ENCODE data around the gene TIMELESS.
"Not testable (repeated sequence)": the region's sequence is repeated elsewhere in the genome, so short reads cannot be mapped to it uniquely, and the experiment has no call there.

TIMELESS gene, protein sequence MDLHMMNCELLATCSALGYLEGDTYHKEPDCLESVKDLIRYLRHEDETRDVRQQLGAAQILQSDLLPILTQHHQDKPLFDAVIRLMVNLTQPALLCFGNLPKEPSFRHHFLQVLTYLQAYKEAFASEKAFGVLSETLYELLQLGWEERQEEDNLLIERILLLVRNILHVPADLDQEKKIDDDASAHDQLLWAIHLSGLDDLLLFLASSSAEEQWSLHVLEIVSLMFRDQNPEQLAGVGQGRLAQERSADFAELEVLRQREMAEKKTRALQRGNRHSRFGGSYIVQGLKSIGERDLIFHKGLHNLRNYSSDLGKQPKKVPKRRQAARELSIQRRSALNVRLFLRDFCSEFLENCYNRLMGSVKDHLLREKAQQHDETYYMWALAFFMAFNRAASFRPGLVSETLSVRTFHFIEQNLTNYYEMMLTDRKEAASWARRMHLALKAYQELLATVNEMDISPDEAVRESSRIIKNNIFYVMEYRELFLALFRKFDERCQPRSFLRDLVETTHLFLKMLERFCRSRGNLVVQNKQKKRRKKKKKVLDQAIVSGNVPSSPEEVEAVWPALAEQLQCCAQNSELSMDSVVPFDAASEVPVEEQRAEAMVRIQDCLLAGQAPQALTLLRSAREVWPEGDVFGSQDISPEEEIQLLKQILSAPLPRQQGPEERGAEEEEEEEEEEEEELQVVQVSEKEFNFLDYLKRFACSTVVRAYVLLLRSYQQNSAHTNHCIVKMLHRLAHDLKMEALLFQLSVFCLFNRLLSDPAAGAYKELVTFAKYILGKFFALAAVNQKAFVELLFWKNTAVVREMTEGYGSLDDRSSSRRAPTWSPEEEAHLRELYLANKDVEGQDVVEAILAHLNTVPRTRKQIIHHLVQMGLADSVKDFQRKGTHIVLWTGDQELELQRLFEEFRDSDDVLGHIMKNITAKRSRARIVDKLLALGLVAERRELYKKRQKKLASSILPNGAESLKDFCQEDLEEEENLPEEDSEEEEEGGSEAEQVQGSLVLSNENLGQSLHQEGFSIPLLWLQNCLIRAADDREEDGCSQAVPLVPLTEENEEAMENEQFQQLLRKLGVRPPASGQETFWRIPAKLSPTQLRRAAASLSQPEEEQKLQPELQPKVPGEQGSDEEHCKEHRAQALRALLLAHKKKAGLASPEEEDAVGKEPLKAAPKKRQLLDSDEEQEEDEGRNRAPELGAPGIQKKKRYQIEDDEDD

DNA sequence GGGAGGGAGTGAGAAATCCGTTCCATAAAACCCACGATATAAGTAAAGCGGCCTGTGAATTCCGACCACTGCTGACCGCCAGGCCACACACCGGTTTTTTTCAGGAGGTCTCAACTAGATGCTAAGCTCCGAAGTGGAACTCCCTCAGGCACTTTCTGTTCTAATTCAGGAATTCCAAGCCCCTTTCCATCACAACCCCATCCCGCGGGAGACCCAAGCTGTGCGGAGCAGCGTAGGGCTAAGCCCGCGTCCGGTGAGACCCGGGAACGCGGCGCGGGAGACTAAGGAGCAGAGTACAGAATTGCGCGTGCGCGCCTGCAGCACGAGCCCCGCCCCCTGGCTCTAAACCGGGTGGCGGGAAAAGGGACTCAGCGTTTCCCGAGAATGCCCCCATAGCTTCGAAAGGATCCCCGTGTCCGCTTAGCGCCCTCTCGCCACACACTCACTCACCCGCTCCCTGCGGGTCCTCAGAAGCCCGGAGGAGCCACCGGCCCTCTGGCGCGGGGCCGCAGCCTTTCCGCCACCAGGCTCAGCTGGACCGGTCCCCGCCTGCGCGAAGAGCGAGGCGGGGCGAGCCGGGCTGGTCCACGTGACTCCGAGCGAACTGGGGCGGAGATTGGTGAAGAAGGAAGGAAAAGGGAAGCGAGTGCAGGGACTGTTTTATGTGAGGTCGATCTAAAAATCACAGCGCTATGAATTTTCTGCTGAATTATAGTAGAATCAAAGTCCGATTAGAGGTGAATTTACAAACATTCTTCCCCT, at the start of gene TIMELESS:
Gene TIMELESS, minus strand, starts transcription at position 567 of the 762 bp plus-strand sequence. CDS start 15,256 bp downstream, outside the sequence.
- peak; percentile 60 for FAIRE-seq
- peak; percentile 94 for DNase-seq (ENCODE audit: insufficient read length, low spot score)

- not testable (repeated sequence) for DNase-seq (ENCODE audit: insufficient read length, low spot score); FAIRE-seq
Measured at GRCh38 chr12:56498126-56498902, 49.1 kb upstream of the TIMELESS start.

- FAIRE-seq; DNase-seq (ENCODE audit: insufficient read length, low spot score): not testable (repeated sequence)
Measured at GRCh38 chr12:56496704-56497103, 47.5 kb upstream of the TIMELESS start.

DNA sequence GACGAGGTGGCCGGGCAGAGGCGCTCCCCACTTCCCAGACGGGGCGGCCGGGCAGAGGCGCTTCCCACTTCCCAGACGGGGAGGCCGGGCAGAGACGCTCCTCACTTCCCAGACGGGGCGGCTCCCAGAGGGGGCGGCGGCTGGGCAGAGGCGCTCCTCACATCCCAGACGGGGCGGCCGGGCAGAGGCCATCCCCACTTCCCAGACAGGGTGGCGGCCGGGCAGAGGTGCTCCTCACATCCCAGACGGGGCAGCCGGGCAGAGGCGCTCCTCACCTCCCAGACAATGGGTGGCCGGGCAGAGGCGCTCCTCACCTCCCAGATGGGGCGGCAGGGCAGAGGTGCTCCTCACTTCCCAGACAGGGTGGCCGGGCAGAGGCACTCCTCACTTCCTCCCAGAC, 45.3 kb upstream of the TIMELESS start:
- FAIRE-seq; DNase-seq (ENCODE audit: insufficient read length, low spot score): not testable (repeated sequence)

DNA sequence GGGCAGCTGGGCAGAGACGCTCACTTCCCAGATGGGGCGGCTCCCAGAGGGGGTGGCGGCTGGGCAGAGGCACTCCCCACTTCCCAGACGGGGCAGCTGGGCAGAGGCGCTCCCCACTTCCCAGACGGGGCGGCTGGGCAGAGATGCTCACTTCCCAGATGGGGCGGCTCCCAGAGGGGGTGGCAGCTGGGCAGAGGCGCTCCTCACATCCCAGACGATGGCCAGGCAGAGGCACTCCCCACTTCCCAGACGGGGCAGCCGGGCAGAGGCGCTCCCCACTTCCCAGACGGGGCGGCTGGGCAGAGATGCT, 44.8 kb upstream of the TIMELESS start:
- FAIRE-seq; DNase-seq (ENCODE audit: insufficient read length, low spot score): not testable (repeated sequence)

DNA sequence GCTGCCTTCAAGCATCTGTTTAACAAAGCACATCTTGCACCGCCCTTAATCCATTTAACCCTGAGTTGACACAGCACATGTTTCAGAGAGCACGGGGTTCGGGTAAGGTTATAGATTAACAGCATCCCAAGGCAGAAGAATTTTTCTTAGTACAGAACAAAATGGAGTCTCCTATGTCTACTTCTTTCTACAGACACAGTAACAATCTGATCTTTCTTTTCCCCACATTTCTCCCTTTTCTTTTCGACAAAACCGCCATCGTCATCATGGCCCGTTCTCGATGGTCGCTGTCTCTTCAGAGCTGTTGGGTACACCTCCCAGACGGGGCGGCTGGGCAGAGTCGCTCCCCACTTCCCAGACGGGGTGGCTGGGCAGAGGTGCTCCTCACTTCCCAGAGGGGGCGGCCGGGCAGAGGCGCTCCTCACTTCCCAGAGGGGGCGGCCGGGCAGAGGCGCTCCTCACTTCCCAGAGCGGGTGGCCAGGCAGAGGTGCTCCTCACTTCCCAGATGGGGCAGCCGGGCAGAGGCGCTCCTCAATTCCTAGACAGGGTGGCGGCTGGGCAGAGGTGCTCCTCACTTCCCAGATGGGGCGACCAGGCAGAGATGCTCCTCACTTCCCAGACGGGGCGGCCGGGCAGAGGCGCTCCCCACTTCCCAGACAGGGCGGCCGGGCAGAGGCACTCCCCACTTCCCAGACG, 44.3 kb upstream of the TIMELESS start:
- DNase-seq (ENCODE audit: insufficient read length, low spot score); FAIRE-seq: not testable (repeated sequence)

GRCh38 chr12:56490360-56490759, 41.1 kb upstream of the TIMELESS start:
- no peak for DNase-seq (ENCODE audit: insufficient read length, low spot score)
- FAIRE-seq = no peak

DNA sequence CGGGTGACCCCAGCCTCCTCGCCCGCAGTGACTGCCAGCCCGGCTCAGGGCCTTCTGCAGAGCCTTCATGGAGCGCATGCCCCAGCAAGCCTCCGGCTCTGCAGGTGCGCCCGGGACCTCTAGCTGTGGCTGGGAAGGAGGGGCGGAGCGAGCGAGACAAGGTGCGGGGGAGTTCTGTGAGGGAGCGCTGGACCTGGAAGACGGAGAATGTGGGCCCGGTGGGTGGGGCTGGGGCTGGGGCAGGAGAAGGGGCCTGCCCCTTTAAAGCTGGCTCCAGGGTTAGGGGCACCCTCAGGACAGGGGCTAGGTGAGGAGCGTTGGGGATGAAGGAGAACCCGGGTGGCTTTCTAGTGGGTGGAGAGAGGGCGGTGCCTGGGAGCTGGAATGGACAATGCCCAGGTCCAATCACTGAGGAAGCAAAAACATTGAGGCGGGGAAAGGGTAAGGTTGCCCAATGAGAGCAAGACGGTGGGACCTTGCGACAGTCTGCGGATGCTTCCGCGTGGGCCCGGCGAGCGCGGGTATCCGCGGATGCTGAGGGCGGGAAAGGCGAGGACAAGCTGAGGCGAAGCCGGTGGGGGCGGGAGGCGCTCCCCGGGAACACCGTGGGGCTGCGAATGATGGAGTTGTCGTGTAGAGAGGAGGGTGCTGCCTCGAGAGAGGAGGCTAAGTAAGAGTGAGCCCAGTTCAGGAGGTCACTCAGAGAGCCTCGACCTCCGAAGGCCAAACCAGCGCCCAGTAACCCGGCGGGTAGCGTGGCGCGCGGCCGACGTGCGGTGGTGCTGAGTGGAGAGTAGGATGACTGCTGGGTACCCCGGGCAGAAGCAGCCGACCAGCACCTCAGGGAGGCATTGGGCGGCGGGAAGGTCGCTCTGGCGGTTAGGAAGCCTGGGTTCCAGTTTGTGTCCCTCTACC, 39.1 kb upstream of the TIMELESS start, which contains the start of gene GLS2:
Gene GLS2, minus strand, starts transcription at position 121 of the 915 bp plus-strand sequence. Its CDS starts 43 bp downstream, at position 78.
- no peak for FAIRE-seq
- DNase-seq (ENCODE audit: insufficient read length, low spot score) = peak; percentile 65

DNA sequence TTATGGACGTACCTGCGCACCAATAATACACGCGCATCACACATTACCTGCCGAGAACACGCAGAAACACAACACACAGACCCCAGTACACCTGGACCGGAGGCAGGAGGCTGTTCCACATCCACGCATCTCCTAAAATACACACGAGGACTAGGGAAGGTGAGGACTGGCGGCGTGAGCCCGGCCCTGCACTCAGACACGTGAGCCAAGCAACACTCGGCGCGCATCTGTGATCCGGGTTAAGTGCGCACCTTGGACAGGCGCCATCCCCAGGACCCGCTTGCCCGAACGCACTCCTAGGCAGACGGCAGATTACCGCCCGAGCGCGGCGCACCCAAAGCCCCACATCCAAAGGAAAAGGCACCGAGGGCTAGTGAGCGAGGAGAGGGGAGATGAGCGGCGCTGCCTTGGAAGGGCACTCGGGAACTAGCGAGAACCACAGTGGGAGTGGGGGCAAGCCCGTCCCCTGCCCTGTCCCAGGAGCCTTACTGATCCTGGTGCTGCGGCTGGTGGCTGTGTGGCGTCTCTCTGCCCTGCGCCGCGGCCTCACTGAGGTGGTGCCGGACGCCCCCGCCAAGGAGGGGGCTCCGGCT, 38.3 kb upstream of the TIMELESS start:
- DNase-seq (ENCODE audit: insufficient read length, low spot score) (no peak), FAIRE-seq (no peak)

GRCh38 chr12:56486694-56487093, 37.5 kb upstream of the TIMELESS start:
- FAIRE-seq = no peak

DNA sequence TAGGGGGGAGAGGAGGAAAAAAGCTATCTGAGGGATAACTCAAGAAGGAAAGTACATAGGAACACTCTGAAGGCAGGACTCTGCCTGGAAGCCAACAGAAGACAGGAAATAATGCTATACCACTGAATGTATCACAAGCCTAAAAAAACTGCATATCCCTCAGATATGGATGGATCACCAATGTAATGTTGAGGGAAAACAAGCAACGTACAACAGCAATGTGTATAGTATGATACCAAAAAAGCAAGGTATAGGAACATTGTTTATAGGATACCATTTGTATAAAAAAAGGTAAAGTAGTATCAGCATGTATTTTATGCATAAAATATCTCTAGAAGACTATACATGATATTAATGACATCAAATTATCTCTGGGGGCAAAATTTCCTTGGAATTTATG, 35.3 kb upstream of the TIMELESS start:
- no peak for DNase-seq (ENCODE audit: insufficient read length, low spot score)
- FAIRE-seq = no peak

More at GRCh38 chr12:56486694-56487093, 37.5 kb upstream of the TIMELESS start:
- no peak for DNase-seq (ENCODE audit: insufficient read length, low spot score)

GRCh38 chr12:56479625-56480024, 30.4 kb upstream of the TIMELESS start:
- no peak for FAIRE-seq
- DNase-seq (ENCODE audit: insufficient read length, low spot score) = no peak

DNA sequence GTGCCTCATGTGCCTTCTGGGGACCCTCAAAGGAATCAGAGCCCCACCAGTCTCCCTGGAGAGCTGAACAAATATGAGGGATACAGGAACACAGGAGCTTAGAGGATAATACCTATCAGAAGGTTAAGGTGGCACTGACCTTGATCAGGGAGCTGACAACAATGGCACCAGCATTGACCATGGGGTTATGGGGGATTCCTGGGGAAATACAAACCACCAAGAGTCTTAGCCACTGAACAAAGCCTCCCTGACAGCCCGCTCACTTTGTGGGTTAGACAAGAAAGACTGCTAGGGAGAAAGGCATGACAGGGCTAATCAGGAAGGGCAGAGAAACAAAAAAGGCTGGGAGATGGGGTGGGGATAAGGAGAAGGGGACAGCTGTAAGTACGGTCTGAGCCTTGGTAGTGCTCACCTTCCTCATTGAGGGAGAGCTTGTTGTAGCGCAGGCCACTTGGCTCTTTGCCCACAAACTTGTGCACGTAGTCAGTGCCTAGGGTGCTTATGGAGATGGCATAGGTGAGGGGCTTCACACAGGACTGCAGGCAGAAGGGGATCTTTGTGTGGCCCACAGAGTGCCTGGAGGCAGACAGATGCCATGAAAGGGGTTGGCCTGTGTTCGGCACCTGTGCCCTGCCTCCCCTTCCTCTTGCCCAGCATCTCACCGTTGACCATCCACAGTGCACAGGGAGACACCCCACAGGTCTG, 28.4 kb upstream of the TIMELESS start:
- FAIRE-seq (no peak), DNase-seq (ENCODE audit: insufficient read length, low spot score) (no peak)

GRCh38 chr12:56476972-56477432, 27.8 kb upstream of the TIMELESS start:
- DNase-seq (ENCODE audit: insufficient read length, low spot score) = no peak
- no peak for FAIRE-seq

DNA sequence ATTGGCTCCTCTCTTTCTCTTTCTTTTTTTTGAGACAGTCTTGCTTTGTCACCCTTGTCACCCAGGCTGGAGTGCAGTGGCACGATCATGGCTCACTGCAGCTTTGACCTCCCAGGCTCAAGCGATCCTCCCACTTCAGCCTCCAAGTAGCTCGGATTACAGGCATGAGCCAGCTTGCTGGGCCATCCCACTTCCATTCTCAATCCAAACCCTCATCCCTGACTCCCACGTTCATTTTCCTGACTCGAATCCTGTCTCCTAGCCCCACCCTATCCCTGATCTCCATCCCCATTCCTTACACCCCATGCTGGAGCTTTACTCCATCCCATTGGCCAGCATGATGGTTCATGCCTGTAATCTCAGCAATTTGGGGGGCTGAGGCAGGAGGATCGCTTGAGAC, 26.9 kb upstream of the TIMELESS start:
- FAIRE-seq (no peak), DNase-seq (ENCODE audit: insufficient read length, low spot score) (no peak)

GRCh38 chr12:56474389-56474788, 25.2 kb upstream of the TIMELESS start:
- no peak for FAIRE-seq
- no peak for DNase-seq (ENCODE audit: insufficient read length, low spot score)
